ENCODE measurements around the gene RNF130. TPM values are rescaled to one million over a fixed set of nuclear protein-coding genes. Genes with fewer than 3 reads are reported as not detected.
"Not testable (repeated sequence)": the region's sequence is repeated elsewhere in the genome, so short reads cannot be mapped to it uniquely, and the experiment has no call there.

The RNF130 gene
- total RNA-seq, 1 donor from 2014 or later = 43.4 TPM

DNA sequence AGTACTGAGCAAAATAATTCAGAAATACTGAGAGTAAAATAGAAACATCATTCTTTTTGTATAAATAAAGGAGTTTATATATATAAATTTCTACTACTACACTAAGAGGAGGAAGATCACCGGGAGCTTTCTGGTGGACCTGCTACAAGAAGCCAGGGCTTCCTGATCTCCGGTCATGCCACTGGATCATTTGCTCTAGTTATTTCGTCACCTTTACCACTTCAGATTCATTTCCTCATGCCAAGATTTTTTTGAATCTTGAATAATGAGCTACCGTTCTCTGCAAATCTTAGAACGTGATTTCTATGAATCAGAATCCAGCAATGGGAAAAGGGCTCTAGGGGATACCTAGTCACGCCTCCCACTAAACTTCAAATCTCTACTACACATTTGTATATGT is 111.9 kb downstream of the RNF130 start:
- Mint-ChIP-seq H3K4me3 (ENCODE audit: unreplicated experiment) (no peak overlapping the region), H3K27ac (ENCODE audit: unreplicated experiment) (no peak overlapping the region), H3K9me3 (ENCODE audit: low read depth) (no peaks in the 10 kb centered on the region), H3K4me1 (ENCODE audit: low read depth) (no peaks in the 10 kb centered on the region), H3K36me3 (ENCODE audit: low read depth) (peaks cover 26% of the 10 kb centered on the region), H3K27me3 (ENCODE audit: low read depth) (no peaks in the 10 kb centered on the region)
- no peak for DNase-seq (ENCODE audit: low spot score)
- no peak for TF ChIP-seq CTCF (IDR thresholded peaks at IDR 0.05)

DNA sequence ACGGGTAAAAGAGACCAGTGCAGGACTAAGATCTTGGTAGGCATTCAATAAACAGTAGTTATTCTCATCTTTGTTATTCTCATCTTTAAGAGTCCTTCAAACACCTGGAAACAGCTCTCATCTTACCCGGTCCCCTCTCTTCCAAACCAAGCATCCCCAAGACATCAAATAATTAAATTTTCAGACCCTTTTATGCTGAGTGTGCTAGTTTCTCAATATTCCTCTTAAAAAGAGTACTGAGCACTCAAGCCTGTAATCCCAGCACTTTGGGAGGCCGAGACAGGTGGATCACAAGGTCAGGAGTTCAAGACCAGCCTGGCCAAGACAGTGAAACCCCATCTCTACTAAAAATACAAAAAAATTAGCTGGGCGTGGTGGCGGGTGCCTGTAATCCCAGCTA is 112.4 kb downstream of the RNF130 start:
- peaks cover 28% of the 10 kb centered on the region for H3K36me3 Mint-ChIP-seq (ENCODE audit: low read depth)
- not testable (repeated sequence) for H3K27me3 Mint-ChIP-seq (ENCODE audit: low read depth); H3K4me1 Mint-ChIP-seq (ENCODE audit: low read depth); H3K27ac Mint-ChIP-seq (ENCODE audit: unreplicated experiment); DNase-seq (ENCODE audit: low spot score); H3K9me3 Mint-ChIP-seq (ENCODE audit: low read depth); H3K4me3 Mint-ChIP-seq (ENCODE audit: unreplicated experiment)

DNA sequence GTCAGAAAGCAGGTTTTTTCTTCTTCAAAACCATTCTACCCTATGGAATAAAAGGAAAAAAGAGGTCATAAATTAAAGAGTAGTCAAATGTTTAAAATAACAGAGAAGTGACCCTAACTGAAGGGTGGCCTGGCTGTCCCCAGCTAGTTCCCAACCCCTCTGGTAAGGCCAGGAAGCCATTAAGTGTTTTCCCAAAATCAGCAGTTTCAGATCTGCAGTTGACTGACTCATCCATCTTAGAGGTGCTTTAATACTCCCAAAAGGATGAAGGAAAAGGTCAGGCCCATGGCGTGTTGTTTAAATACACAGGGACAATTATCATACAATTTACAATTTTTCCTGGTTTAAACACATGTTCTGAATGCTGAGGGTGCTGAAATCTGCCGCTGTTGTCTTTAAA is 115.9 kb downstream of the RNF130 start:
- Mint-ChIP-seq H3K4me1 (ENCODE audit: low read depth) (no peaks in the 10 kb centered on the region), H3K9me3 (ENCODE audit: low read depth) (no peaks in the 10 kb centered on the region), H3K4me3 (ENCODE audit: unreplicated experiment) (no peak overlapping the region), H3K27ac (ENCODE audit: unreplicated experiment) (no peak overlapping the region), H3K36me3 (ENCODE audit: low read depth) (peaks cover 18% of the 10 kb centered on the region), H3K27me3 (ENCODE audit: low read depth) (no peaks in the 10 kb centered on the region)
- no peak for TF ChIP-seq CTCF (IDR thresholded peaks at IDR 0.05)
- no peak for DNase-seq (ENCODE audit: low spot score)

DNA sequence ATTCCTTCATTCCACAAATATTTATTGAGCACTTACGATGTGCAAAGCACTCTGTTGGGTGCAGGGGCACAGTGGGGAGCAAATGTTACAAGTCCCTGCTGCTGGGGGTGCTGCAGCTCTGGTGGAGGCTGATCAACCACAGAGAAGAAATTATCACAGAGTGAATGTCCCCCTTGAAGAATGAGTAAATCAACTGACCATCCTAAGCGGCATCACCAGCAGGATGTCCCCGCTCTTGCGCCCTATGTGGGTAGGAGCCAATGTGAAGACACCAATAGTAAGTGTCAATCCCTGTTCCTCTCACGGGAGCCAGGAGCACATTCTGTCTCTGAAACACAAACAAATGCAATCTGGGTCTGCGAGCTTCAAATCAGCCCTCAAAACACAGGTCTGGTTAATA is 116.5 kb downstream of the RNF130 start:
- Mint-ChIP-seq H3K9me3 (ENCODE audit: low read depth) (no peaks in the 10 kb centered on the region), H3K4me3 (ENCODE audit: unreplicated experiment) (no peak overlapping the region), H3K4me1 (ENCODE audit: low read depth) (no peaks in the 10 kb centered on the region), H3K27ac (ENCODE audit: unreplicated experiment) (no peak overlapping the region), H3K36me3 (ENCODE audit: low read depth) (peaks cover 19% of the 10 kb centered on the region), H3K27me3 (ENCODE audit: low read depth) (no peaks in the 10 kb centered on the region)
- DNase-seq (ENCODE audit: low spot score) = no peak
- no peak for TF ChIP-seq CTCF (IDR thresholded peaks at IDR 0.05)

DNA sequence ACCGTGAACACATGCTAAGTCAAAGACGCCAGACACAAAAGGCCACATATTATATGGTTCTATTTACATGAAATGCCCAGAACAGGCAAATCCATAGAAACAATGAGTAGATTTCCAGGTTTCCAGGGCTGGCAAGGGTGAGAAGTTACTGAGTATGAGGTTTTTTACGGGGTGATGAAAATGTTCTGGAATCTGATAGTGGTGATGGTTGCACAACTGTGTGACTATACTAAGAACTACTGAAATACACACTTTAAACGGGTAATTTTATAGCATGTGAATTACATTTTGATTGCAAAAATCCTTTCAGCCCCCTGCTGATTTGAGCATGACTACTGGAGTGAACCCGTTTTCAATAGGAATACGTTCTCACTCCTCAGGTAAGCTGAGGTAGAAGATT is 117.1 kb downstream of the RNF130 start:
- no peak for TF ChIP-seq CTCF (IDR thresholded peaks at IDR 0.05)
- DNase-seq (ENCODE audit: low spot score) = no peak
- Mint-ChIP-seq H3K4me3 (ENCODE audit: unreplicated experiment) (no peak overlapping the region), H3K9me3 (ENCODE audit: low read depth) (no peaks in the 10 kb centered on the region), H3K36me3 (ENCODE audit: low read depth) (peaks cover 19% of the 10 kb centered on the region), H3K27me3 (ENCODE audit: low read depth) (no peaks in the 10 kb centered on the region), H3K4me1 (ENCODE audit: low read depth) (no peaks in the 10 kb centered on the region), H3K27ac (ENCODE audit: unreplicated experiment) (no peak overlapping the region)

GRCh38 chr5:179953987-179954386 is 117.6 kb downstream of the RNF130 start:
- no peak overlapping the region for H3K27ac Mint-ChIP-seq (ENCODE audit: unreplicated experiment)
- H3K9me3 Mint-ChIP-seq (ENCODE audit: low read depth) = no peaks in the 10 kb centered on the region
- DNase-seq (ENCODE audit: low spot score) = no peak
- H3K4me1 Mint-ChIP-seq (ENCODE audit: low read depth) = no peaks in the 10 kb centered on the region
- H3K4me3 Mint-ChIP-seq (ENCODE audit: unreplicated experiment) = no peak overlapping the region
- peaks cover 19% of the 10 kb centered on the region for H3K36me3 Mint-ChIP-seq (ENCODE audit: low read depth)
- TF ChIP-seq CTCF (IDR thresholded peaks at IDR 0.05) = no peak
- H3K27me3 Mint-ChIP-seq (ENCODE audit: low read depth) = no peaks in the 10 kb centered on the region

All from chondrocyte (in vitro differentiated cells).